ENCODE measurements around the gene PIP5K1B. TPM values are rescaled to one million over a fixed set of nuclear protein-coding genes. Genes with fewer than 3 reads are reported as not detected.

PIP5K1B gene
- total RNA-seq, 1 experiment from 2014 or later, result not detected

GRCh38 chr9:68995776-68996175 lies 290.7 kb downstream of the PIP5K1B start:
- H3K27ac ChIP-seq (ENCODE audit: low read length), result no peak overlapping the region
- intact Hi-C loops (cut with micrococcal nuclease), result no loop called here
- H3K36me3 ChIP-seq (ENCODE audit: low read depth, low read length), result no peaks in the 10 kb centered on the region
- H3K79me2 ChIP-seq (ENCODE audit: low read length), result no peaks in the 10 kb centered on the region
- H3K9ac ChIP-seq (ENCODE audit: low read length), result no peak overlapping the region
- no peak overlapping the region for H3K4me3 ChIP-seq (ENCODE audit: low read length)
- H3K9me3 ChIP-seq (ENCODE audit: low read length), result no peaks in the 10 kb centered on the region
- CTCF ChIA-PET, result no interaction called here
- POLR2A ChIA-PET (ENCODE audit: unreplicated experiment), result no interaction called here
- TF ChIP-seq EZH2 (IDR thresholded peaks at IDR 0.05; ENCODE audit: low read length, unreplicated experiment) (no peak), EZH2phosphoT487 (IDR thresholded peaks at IDR 0.05; ENCODE audit: borderline replicate concordance, low read length) (no peak), CTCF (conservative IDR thresholded peaks at IDR 0.05; ENCODE audit: low read depth, low read length) (no peak)
- H3K27me3 ChIP-seq (ENCODE audit: low read length), result peaks cover 18% of the 10 kb centered on the region
- H3K4me2 ChIP-seq (ENCODE audit: low read length), result no peak overlapping the region
- BruUV-seq (replicated peaks), result no TSS peak
- no peaks in the 10 kb centered on the region for H3F3A ChIP-seq (ENCODE audit: low read length, unreplicated experiment)
- H4K20me1 ChIP-seq (ENCODE audit: low read length), result no peaks in the 10 kb centered on the region
- ATAC-seq, result no peak
- H3K4me1 ChIP-seq (ENCODE audit: insufficient read depth, low read length), result no peaks in the 10 kb centered on the region
- no peak for DNase-seq
- no peak overlapping the region for H2AFZ ChIP-seq (ENCODE audit: low read length)
- no peaks in the 10 kb centered on the region for H3K9me2 ChIP-seq (replicated peaks; ENCODE audit: low read length)

DNA sequence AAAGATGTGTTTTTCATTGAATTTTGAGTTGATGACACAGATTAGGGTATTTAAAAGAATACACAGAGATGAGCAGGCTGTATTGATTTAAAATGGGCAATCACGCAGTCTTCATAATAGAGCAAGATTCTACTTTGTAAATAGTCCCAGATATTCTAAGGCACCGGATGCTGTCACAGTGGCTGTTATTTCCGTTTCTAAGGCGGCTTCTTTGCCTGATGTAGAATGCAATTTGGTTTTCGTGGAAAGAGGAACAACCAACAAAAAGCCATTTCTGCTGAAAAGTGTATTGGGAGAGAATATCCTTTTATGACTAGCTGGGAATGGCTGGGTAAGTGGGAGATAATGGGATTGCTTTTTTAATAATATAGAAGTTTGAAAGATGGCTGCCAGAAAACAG lies 291.4 kb downstream of the PIP5K1B start:
- no peaks in the 10 kb centered on the region for H3K79me2 ChIP-seq (ENCODE audit: low read length)
- ChIA-PET CTCF (no interaction called here), POLR2A (ENCODE audit: unreplicated experiment) (no interaction called here)
- intact Hi-C loops (cut with micrococcal nuclease), result no loop called here
- H3K9ac ChIP-seq (ENCODE audit: low read length), result no peak overlapping the region
- no peaks in the 10 kb centered on the region for H3K9me3 ChIP-seq (ENCODE audit: low read length)
- TF ChIP-seq CTCF (conservative IDR thresholded peaks at IDR 0.05; ENCODE audit: low read depth, low read length) (no peak), EZH2 (IDR thresholded peaks at IDR 0.05; ENCODE audit: low read length, unreplicated experiment) (no peak), EZH2phosphoT487 (IDR thresholded peaks at IDR 0.05; ENCODE audit: borderline replicate concordance, low read length) (no peak)
- no peaks in the 10 kb centered on the region for H3K4me1 ChIP-seq (ENCODE audit: insufficient read depth, low read length)
- no peaks in the 10 kb centered on the region for H4K20me1 ChIP-seq (ENCODE audit: low read length)
- no peaks in the 10 kb centered on the region for H3K9me2 ChIP-seq (replicated peaks; ENCODE audit: low read length)
- no peak overlapping the region for H3K4me2 ChIP-seq (ENCODE audit: low read length)
- H3K27me3 ChIP-seq (ENCODE audit: low read length), result peaks cover 18% of the 10 kb centered on the region
- no peaks in the 10 kb centered on the region for H3F3A ChIP-seq (ENCODE audit: low read length, unreplicated experiment)
- no peak overlapping the region for H3K27ac ChIP-seq (ENCODE audit: low read length)
- H2AFZ ChIP-seq (ENCODE audit: low read length), result no peak overlapping the region
- DNase-seq (no peak), ATAC-seq (no peak)
- BruUV-seq (replicated peaks), result no TSS peak
- no peaks in the 10 kb centered on the region for H3K36me3 ChIP-seq (ENCODE audit: low read depth, low read length)
- H3K4me3 ChIP-seq (ENCODE audit: low read length), result no peak overlapping the region

DNA sequence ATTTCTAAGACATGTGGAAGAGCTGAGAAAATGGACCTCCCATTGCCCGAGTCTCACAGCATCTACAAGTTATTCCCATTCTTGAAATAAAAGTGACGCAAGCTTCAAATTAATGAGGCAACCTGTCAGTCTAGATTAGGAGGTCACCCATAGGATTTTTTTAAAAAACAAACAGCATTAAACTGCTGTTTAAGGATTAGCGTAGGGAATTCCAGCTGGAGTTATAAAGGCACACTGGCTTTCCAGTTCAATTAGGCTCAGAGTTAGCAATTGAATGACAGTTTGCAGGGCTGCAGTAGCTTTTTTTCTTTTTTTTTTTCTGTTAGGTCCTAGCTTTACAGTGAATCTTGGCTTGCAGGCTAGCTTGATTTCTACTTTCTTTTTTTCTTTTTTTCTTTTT lies 292.6 kb downstream of the PIP5K1B start:
- no peaks in the 10 kb centered on the region for H3K36me3 ChIP-seq (ENCODE audit: low read depth, low read length)
- ATAC-seq (no peak), DNase-seq (no peak)
- intact Hi-C loops (cut with micrococcal nuclease), result no loop called here
- H3K79me2 ChIP-seq (ENCODE audit: low read length), result no peaks in the 10 kb centered on the region
- H3F3A ChIP-seq (ENCODE audit: low read length, unreplicated experiment), result no peaks in the 10 kb centered on the region
- no peak overlapping the region for H3K4me2 ChIP-seq (ENCODE audit: low read length)
- H2AFZ ChIP-seq (ENCODE audit: low read length), result no peak overlapping the region
- H3K9me2 ChIP-seq (replicated peaks; ENCODE audit: low read length), result no peaks in the 10 kb centered on the region
- H3K27me3 ChIP-seq (ENCODE audit: low read length), result peaks cover 18% of the 10 kb centered on the region
- no peaks in the 10 kb centered on the region for H4K20me1 ChIP-seq (ENCODE audit: low read length)
- no peaks in the 10 kb centered on the region for H3K4me1 ChIP-seq (ENCODE audit: insufficient read depth, low read length)
- H3K4me3 ChIP-seq (ENCODE audit: low read length), result no peak overlapping the region
- no peak for TF ChIP-seq CTCF (conservative IDR thresholded peaks at IDR 0.05; ENCODE audit: low read depth, low read length)
- no peak for TF ChIP-seq EZH2phosphoT487 (IDR thresholded peaks at IDR 0.05; ENCODE audit: borderline replicate concordance, low read length)
- no peak for TF ChIP-seq EZH2 (IDR thresholded peaks at IDR 0.05; ENCODE audit: low read length, unreplicated experiment)
- ChIA-PET CTCF (no interaction called here), POLR2A (ENCODE audit: unreplicated experiment) (no interaction called here)
- no peak overlapping the region for H3K9ac ChIP-seq (ENCODE audit: low read length)
- no peaks in the 10 kb centered on the region for H3K9me3 ChIP-seq (ENCODE audit: low read length)
- H3K27ac ChIP-seq (ENCODE audit: low read length), result no peak overlapping the region
- BruUV-seq (replicated peaks), result no TSS peak

Measured in PC-3 (cell line).